ENCODE data around the gene GLCE. TPM values are rescaled to one million over a fixed set of nuclear protein-coding genes. Genes with fewer than 3 reads are reported as not detected.
A peak's percentile ranks its signal among the peaks of the same experiment; 100 is the strongest.

GLCE gene
- total and polyA plus RNA-seq, 10 of the 15 experiments (the other 5 are each of a cell fraction or from before 2014, with no cell fraction given), result 2.1 to 11.9 (median 2.9) TPM

- TF ChIP-seq, protein P1, sequence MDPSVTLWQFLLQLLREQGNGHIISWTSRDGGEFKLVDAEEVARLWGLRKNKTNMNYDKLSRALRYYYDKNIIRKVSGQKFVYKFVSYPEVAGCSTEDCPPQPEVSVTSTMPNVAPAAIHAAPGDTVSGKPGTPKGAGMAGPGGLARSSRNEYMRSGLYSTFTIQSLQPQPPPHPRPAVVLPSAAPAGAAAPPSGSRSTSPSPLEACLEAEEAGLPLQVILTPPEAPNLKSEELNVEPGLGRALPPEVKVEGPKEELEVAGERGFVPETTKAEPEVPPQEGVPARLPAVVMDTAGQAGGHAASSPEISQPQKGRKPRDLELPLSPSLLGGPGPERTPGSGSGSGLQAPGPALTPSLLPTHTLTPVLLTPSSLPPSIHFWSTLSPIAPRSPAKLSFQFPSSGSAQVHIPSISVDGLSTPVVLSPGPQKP (IDR thresholded peaks at IDR 0.05; ENCODE audit: low read depth, low read length), result no peak
Measured at GRCh38 chr15:69185216-69185615, 24.8 kb downstream of the GLCE start (continued).

DNA sequence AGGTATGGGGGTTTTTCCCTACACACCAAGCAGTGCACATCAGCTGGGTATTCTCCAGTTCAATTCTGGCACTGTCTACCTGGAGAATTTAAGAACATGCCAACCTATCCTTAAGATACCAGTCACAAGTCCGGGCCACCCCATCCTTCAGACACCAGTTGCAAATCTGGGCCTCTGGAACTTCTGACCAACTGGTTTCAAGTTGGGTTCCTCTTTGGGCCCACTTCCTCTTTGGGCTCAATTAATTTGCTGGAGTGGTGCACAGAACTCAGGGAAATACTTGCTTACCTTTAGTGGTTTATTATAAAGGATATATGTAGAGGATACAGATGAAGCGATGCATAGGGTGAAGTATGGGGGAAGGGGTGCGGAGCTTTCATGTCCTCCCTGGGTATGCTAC is 25.3 kb downstream of the GLCE start:
- H3K4me2 ChIP-seq (ENCODE audit: control insufficient read depth, insufficient read depth), result no peak overlapping the region
- no peaks in the 10 kb centered on the region for H3K36me3 ChIP-seq (ENCODE audit: control insufficient read depth in 2 of 2, insufficient read depth in 2 of 2, low read length in 1 of 2)
- H3K9me3 ChIP-seq (replicated peaks; ENCODE audit: control insufficient read depth, insufficient read depth, low read length), result no peaks in the 10 kb centered on the region
- RAD21 ChIA-PET (ENCODE audit: unreplicated experiment), result no interaction called here
- WGBS (ENCODE audit: insufficient coverage, insufficient replicate concordance, low lambda C conversion rate, missing lambda C conversion rate), result 78% methylated on average over 3 of the region's 3 CpGs
- SMC1A ChIA-PET (ENCODE audit: uncharacterized antibody, unreplicated experiment), result no interaction called here
- H3K79me2 ChIP-seq (ENCODE audit: control insufficient read depth, insufficient read depth, low read length), result no peaks in the 10 kb centered on the region
- in situ Hi-C loops (cut with MboI), result no loop called here
- no peaks in the 10 kb centered on the region for H4K20me1 ChIP-seq (ENCODE audit: control insufficient read depth, insufficient read depth)
- H2AFZ ChIP-seq (ENCODE audit: control insufficient read depth, low read depth, low read length), result no peak overlapping the region
- no peak overlapping the region for H3K27ac ChIP-seq (ENCODE audit: control insufficient read depth, insufficient read depth)
- H3K27me3 ChIP-seq (replicated peaks in 1 of 2; ENCODE audit: control insufficient read depth in 2 of 2, insufficient read depth in 2 of 2, low read length in 1 of 2), result no peaks in the 10 kb centered on the region
- ATAC-seq, result peak; percentile 60
- TF ChIP-seq GATAD2B (conservative IDR thresholded peaks at IDR 0.05; ENCODE audit: low read depth) (no peak), RELB (IDR thresholded peaks at IDR 0.05; ENCODE audit: low read depth) (no peak), MXI1 (IDR thresholded peaks at IDR 0.05; ENCODE audit: low read depth, low read length) (no peak), SKIL (IDR thresholded peaks at IDR 0.05; ENCODE audit: low read depth, poor library complexity, severe bottlenecking) (no peak), ATF2 (IDR thresholded peaks at IDR 0.05; ENCODE audit: low read length) (no peak), SPI1 (IDR thresholded peaks at IDR 0.05; ENCODE audit: borderline replicate concordance, insufficient read depth, low read depth, low read length) (peak; percentile 85; the same call in 1 of the 2 replicates), CHD4 (IDR thresholded peaks at IDR 0.05) (no peak)
- no peaks in the 10 kb centered on the region; the same call in 1 of the 2 replicates for H3K4me1 ChIP-seq (ENCODE audit: control insufficient read depth, insufficient read depth, low read length)
- POLR2A ChIA-PET, result interaction anchor here (1.0 kb wide), 1 partner anchor 25 kb away, joined by 4 read pairs; the partner anchor contains the start of gene GLCE
- intact Hi-C loops (cut with micrococcal nuclease; ENCODE audit: unreplicated experiment), result no loop called here
- BruUV-seq (replicated peaks), result no TSS peak
- FAIRE-seq, result no peak
- CTCF ChIA-PET, result interaction anchor here (0.5 kb wide), 1 partner anchor 41 kb away, joined by 3 read pairs; no protein-coding TSS in a partner anchor
- H3K4me3 ChIP-seq, result no peak overlapping the region
- no peak overlapping the region for H3K9ac ChIP-seq (ENCODE audit: control insufficient read depth, insufficient read depth, low read length)
- DNase-seq (ENCODE audit: low read depth, low spot score), result no peak

Measured in GM12878 (cell line).